ENCODE results near the gene PCDHB1.

The PCDHB1 gene, protein sequence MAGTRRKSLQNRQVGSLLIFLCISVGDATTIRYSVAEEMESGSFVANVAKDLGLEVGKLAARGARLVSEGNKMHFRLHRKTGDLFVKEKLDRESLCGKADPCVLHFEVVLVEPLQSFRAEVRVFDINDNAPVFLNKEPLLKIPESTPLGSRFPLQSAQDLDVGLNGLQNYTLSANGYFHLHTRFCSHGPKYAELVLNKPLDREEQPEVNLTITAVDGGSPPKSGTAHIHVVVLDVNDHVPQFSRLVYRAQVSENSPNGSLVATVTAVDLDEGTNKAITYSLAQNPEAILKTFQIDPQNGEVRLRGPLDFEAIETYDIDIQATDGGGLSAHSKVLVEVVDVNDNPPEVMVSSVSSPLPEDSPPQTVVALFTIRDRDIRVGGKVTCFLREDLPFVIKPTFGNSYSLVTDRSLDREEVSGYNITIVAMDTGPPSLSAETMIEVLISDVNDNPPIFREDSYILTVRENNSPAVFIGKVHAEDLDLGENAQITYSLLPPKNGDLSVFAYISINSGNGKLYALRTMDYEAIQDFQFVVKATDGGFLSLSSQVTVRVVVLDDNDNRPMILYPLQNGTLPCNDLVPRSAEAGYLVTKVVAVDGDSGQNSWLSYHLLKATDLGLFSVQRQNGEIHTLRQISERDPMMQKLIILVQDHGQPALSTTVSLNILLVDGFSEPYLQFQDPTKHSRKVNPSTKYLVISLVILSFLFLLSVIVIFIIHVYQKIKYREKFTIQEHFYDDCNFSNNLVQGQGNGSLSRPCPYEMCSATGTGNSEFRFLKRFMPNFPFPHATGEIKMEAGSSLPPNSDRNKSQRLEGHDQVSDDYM

GRCh38 chr5:141050622-141051520 lies at the start of gene PCDHB1:
Gene PCDHB1, plus strand, starts transcription at chr5:141051374. Its CDS starts 97 bp downstream, at chr5:141051471.
- no peak for DNase-seq

DNA sequence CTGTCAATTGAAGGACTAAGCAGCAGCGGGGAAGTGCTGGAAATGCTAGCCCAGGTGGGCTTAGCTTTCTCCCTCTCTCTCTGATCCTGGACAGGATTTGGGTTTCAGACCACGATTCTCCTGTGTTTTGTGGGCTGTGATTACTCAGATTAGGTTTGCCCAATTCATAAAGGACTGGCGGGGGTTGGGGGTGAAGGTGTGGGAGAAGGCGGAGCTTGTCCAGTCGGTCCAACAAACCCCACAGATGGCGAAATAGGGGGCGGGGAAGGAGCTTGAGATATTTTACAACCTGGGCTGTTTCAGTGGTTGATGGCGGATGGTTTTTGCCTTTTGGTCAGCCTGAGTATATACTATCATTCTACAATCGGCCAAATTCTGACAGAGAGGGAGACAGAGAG lies 49.7 kb upstream of the PCDHB1 start:
- DNase-seq: no peak

DNA sequence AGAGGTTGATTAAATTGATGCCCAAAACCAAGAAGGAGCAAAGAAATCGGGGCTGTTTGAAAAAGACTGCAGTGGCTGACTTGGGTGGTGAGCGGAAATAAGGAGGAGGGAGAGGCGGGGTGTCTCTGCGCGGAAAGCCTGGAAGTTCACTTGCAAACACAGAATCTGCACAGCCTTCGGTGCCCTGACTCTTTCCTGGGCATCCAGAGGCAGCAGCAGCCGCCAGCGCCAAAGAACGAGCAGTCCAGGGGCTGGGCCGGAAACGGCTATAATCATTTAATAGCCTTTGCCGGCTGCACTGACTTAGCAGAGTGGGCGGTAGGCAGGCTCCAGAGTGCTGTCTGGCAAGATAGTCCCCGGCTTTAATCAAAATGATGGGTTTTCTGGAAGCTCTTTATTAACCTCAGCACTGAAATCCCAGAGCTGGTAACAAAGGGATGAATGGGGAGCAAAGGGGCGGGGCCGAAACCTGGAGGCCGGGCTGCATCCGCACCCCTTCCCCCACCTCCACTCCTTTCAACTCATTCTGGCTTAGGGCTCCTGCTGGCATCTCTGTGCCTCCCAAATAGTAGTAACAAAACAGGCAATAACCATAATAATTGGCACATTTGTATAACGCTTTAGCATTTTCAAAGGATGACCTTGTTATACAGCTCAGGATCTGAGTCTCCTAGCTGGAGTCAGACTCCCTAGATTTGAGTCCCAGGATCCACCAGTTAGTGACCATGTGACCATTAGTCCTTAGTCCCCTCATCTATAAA lies 49.1 kb upstream of the PCDHB1 start:
- no peak for DNase-seq

GRCh38 chr5:141002605-141002965 lies 48.6 kb upstream of the PCDHB1 start:
- no peak for DNase-seq

DNA sequence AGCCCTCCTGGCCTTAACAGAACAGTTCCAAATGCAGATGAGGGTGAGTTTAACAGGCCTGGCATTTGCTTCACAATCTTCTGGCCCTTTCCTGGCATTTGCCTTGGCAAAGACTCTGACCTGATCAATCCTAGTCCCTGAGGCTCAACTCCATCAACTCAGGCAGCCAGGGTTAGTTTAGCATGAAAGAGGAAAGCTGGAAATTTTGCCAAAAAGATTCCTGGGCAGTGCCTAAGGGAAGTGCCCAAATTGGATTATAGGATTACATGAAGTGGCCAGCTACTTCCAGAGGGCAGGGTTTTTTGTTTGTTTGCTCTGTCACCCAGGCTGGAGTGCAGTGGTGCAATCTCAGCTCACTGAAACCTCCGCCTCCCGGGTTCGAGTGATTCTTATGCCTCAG lies 48.1 kb upstream of the PCDHB1 start:
- DNase-seq: no peak

- DNase-seq: no peak
Observed at GRCh38 chr5:141003791-141004611, 47.2 kb upstream of the PCDHB1 start.

DNA sequence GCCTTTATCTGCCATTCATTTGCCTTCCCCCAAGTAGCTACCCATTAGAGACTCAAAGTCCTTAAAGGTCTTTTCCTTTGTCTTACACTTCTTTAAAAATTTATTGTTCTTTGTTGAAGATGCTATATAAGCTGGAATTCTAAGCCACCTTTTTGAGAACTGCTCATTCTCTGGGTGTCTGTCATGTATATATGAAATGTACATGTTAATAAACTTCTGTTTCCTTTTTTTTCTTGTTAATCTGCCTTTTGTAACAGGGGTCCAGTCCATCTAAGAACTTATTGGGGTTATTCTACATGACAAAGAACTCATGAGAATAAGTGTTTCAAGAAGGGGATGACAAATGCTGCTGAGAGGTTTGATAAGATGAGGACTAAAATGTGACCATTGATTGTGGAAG lies 43.4 kb upstream of the PCDHB1 start:
- DNase-seq: no peak

DNA sequence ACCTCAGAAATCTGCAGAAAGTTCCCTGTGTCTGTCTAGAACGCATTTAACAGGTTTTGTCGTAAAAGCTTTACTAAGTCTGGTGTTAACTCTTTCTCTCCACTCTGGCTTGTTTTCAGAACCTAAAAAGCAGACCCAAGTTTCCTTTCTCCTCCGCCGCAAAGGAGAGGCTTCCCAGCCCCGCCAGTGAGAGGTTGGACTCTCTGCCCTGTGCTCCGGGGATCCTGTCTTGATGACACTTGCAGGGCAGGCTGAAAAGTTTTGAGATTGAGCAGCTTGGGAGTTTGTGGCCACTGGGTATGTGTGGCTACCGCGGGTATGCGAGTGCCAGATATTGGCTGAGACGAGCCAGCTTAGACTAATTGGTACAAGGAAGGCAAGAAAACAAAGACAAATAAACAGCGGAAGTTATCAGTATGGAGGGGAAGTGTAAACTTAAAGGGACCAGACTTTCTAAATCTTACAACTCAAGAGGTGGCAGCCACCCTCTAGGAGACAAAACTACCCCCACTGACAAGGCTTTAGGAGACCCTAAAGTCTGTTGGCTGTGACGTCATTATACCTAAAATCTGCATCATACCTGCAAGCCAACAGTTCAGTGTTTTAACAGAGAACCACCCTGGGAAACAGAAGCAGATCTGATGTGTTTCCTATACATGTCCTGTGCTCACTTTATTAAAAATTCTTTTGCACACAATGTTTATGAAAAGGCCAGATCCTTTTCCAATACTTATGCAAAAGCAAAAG lies 41.0 kb upstream of the PCDHB1 start:
- DNase-seq: no peak

DNA sequence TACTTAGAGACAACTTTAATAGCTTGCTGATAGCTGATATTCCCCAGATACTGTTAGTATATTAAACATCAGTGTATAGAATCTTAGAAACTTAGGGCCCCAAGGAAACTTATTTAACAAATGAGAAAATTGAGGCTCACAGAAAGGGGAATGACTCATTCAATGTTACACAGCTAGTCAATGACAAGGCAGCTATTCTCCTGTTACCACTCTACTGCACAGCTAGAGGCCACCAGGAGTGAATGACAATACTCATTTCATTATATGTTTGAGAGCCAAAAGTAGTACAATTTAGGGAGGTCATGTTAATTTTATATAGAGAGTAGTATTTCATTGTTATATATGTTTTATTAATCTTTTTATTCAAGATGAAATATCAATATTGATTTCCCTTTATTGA lies 33.2 kb upstream of the PCDHB1 start:
- no peak for DNase-seq

DNA sequence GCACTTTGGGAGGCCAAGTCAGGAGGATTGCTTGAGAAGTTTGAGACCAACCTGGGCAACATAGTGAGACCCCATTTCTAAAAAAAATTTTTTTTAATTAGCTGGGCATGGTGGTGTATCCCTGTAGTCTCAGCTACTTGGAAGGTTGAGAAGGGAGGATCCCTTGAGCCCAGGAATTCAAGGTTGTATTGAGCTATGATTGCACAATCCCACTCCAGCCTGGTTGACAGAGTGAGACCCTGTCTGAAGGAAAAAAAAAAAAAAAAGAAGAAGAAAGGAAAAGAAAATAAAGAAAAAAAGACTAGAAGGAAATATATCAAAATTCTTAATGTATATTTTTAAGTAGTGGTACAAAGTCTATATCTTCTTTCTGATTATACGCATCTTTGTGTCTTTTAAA lies 28.8 kb upstream of the PCDHB1 start:
- DNase-seq: no peak

GRCh38 chr5:141031006-141031405 lies 20.2 kb upstream of the PCDHB1 start:
- DNase-seq: no peak

- no peak for DNase-seq
Observed at GRCh38 chr5:141032626-141033025, 18.5 kb upstream of the PCDHB1 start.

DNA sequence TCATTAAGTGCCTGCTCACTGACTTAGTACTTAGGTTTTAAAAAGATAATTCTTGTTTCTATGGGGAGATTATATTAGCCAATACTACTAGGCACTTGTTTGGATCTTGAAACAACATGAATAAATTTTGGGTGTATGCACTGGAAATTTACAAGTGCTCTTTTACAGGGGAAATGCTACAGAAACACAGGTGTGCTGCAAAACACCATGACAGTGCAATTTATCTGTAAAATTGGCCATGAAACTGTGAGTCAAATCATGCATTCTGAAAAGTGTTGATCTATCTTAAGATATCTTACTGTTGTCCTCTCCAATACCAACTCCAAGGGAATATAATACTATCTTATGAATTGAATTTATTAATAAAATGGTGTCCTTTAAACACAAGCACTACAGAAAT lies 12.1 kb upstream of the PCDHB1 start:
- no peak for DNase-seq

- DNase-seq: no peak
Observed at GRCh38 chr5:141039517-141039916, 11.7 kb upstream of the PCDHB1 start.

GRCh38 chr5:141040093-141040770 lies 10.9 kb upstream of the PCDHB1 start:
- peak; percentile 1 for DNase-seq

GRCh38 chr5:141040771-141041426 lies 10.3 kb upstream of the PCDHB1 start:
- peak; percentile 83 for DNase-seq

GRCh38 chr5:141041427-141041785 lies 9.8 kb upstream of the PCDHB1 start:
- DNase-seq: no peak

GRCh38 chr5:141042555-141042954 lies 8.6 kb upstream of the PCDHB1 start:
- DNase-seq: no peak

GRCh38 chr5:141051521-141051866 lies 320 bp downstream of the PCDHB1 start:
- no peak for DNase-seq

GRCh38 chr5:141077826-141078225 lies 26.7 kb downstream of the PCDHB1 start:
- no peak for DNase-seq

Data from hematopoietic multipotent progenitor cell treated with erythropoietin and hydrocortisone succinate and interleukin-3 and kit ligand, for 6 days (in vitro differentiated cells).